Measurements from ENCODE around the gene STAG1.
"Not testable (repeated sequence)": the region's sequence is repeated elsewhere in the genome, so short reads cannot be mapped to it uniquely, and the experiment has no call there.

The STAG1 gene

DNA sequence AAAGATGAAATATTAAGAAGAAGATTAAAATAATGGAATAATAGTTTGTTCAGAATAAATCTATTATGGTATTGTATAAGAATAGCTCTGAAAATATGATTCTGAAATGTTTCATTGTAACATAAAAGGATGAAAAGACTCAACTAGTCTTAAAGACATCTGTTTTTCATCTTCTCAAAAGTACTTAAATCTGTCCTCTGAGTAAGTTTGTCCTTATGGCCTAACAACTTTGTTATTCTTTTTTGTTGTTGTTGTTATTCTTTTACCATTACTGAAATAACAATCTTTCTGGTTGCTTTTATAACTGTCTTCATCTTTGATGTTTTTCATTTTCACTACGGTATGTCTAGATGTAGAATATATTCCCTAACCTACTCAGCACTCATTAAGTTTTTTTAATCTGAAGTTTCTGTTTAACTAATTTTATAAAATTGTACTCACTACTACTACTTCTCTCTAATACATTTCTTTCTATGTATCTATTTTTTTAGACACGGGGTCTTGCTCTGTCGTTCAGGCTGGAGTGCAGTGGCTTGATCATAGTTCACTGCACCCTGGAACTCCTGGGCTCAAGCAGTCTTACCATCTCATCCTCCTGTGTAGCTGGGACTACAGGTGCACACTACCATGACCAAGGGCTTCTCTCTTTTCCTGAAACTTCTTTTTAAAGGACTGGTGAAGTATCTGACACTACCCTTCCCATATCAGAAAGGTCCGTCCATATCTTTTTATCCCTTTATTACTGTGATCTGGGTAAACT is 261.4 kb downstream of the STAG1 start:
- no peak for DNase-seq

GRCh38 chr3:136485777-136486176 is 266.4 kb downstream of the STAG1 start:
- DNase-seq, result no peak

DNA sequence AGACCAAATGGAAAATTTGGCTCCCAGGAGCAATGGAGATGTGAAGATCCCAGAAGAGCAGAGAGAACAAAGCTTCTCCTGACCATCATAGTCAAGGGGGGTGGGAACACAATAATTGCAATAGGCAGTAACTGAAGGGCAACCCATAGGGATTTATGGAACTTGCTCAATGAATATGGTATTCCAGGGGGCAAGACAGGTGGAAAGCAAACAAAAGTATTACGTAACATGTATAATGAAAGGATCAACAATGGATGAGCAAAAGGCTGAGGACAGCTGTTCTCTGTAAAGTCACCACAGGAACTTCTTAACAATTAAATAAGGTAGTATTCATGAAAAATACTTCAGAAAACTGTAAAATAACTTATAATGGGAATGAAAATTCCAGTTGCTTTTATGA is 275.9 kb downstream of the STAG1 start:
- no peak for DNase-seq

- DNase-seq, result not testable (repeated sequence)
Observed at GRCh38 chr3:136474876-136475275, 277.3 kb downstream of the STAG1 start.

GRCh38 chr3:136473716-136474326 is 278.4 kb downstream of the STAG1 start:
- no peak for DNase-seq

GRCh38 chr3:136465296-136465695 is 286.9 kb downstream of the STAG1 start:
- no peak for DNase-seq

GRCh38 chr3:136464502-136464901 is 287.7 kb downstream of the STAG1 start:
- no peak for DNase-seq

DNA sequence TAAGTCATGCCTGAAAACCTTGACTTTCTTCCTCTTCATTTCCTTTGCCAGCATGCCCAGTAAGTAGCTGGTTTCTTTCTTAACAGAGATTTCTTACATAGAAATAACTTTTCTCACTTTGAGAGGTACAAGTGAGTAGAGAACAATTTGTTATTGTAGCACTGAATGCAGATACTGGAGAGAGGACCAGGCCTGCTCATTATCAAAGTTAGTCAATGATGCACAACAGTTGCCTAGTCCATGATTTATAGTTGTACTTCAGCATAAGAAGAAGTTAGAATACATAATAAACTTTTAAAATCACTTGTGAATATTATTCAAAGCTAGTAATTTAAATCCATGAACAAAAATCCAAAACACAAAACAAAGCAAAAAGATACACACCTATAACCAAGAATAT is 289.0 kb downstream of the STAG1 start:
- no peak for DNase-seq

DNA sequence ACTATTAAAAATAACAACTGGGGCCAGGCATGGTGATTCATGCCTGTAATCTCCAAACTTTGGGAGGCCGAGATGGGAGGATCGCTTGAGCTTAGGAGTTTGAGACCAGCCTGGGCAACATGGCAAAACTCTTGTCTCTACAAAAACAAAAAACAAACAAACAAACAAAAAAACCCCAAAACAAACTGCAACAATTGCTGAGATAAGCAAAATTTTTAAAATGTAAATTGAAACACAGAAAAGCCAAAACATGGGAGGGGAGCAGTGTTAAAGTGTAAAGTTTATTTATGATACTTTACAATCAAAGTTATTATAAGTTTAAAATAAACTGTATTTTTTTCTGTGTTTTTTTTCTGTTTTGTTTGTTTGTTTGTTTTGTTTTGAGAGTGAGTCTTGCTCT is 294.4 kb downstream of the STAG1 start:
- DNase-seq, result no peak

DNA sequence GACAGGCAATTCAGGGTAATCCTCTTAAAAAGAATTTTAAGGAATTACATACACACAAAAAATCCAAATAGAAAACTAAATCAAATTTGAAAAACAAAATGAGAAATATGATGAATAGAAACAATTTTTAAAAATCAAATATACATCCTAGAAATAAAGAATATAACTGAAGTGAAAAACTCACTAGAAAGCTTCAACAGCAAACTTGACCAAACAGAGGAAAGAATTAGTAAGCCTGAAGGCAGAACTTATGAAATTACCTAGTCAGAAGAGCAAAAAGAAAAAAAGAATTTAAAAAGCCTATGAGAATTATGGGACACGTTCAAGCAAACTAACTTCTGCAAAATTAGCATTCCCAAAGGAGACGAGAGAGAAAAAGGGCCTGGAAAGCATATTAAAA is 296.0 kb downstream of the STAG1 start:
- no peak for DNase-seq

GRCh38 chr3:136444581-136444980 is 307.6 kb downstream of the STAG1 start:
- DNase-seq, result no peak

- peak; percentile 29 for DNase-seq
Observed at GRCh38 chr3:136437043-136437442, 315.1 kb downstream of the STAG1 start.

- DNase-seq, result peak; percentile 20
Observed at GRCh38 chr3:136434429-136434828, 317.7 kb downstream of the STAG1 start.

DNA sequence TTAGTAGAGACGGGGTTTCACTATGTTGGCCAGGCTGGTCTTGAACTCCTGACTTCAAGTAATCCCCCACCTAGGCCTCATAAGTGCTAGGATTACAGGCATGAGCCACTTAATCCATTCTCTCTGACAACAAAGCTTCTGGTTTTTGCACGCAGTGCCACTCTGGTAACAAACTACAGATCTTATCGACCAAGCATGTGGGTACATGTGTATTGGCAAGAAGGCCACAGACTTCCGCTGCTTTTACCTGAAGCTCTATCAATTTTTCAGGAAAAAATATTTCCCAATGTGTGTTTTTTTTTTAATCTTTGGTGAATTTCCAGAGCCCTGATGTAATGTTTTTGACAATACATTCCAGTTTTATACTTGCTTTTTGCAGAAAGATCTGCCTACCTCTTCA is 319.5 kb downstream of the STAG1 start:
- DNase-seq, result no peak

- peak; percentile 1 for DNase-seq
Observed at GRCh38 chr3:136428167-136428566, 324.0 kb downstream of the STAG1 start.

- DNase-seq, result no peak
Observed at GRCh38 chr3:136427236-136427635, 324.9 kb downstream of the STAG1 start.

DNA sequence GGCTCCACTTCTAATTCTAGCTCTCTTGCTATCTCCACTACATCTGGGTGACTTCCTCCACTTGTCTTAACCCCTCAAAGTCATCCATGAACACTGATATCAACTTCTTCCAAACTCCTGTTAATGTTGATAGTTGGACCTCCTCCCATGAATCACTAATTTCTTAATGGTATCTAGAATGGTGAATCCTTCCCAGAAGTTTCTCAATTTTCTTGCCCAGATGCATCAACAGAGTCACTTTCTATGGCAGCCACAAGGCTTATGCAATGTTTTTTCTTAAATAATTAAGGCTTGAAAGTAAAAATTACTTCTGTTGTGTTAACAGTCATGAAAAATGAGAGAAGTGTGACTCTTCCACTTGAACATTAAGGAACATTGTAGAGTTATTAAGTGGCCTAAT is 337.7 kb downstream of the STAG1 start:
- no peak for DNase-seq

- no peak for DNase-seq
Observed at GRCh38 chr3:136412307-136412706, 339.9 kb downstream of the STAG1 start.

GRCh38 chr3:136409549-136409948 is 342.6 kb downstream of the STAG1 start:
- DNase-seq, result no peak

DNA sequence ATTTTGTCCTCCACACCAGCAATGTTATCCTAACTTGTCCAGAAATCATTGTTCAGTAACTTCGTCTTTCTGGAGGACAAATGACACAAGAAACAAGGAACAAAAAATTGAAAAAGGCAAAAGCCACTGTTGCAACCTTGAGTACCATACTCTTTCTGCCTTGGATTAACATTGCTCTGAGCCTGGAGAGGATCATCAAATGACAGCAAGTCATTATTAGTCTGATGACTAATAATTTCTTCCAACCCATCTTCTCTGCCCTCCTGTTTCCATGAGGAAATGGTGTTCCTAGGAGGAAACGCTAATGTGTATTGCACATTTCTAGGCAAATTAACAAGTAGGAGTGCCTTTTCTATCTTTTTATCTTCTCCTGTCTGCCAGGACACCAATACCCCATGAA is 348.1 kb downstream of the STAG1 start:
- DNase-seq, result no peak

- no peak for DNase-seq
Observed at GRCh38 chr3:136396916-136397315, 355.3 kb downstream of the STAG1 start.

DNA sequence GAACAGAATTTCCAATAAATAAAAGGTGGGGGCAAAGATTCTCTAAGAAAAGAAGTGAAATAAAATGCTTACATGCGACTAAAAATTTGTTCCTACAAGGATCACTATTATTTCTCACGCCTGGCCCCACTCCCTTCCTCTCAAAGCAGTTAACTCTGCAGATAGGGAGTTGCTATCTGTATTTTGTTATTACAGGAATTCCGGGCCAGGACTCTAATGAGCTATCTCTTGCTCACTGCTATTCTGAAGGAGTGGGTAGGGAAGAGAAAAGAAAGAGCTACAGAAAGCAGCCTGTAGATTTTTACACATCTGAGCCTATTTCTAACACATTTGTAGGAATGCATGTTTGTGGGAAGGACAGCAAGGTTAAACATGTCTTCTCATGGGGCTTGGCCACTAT is 361.6 kb downstream of the STAG1 start:
- DNase-seq, result no peak

GRCh38 chr3:136387031-136387430 is 365.1 kb downstream of the STAG1 start:
- no peak for DNase-seq

- no peak for DNase-seq
Observed at GRCh38 chr3:136385457-136385856, 366.7 kb downstream of the STAG1 start.

DNA sequence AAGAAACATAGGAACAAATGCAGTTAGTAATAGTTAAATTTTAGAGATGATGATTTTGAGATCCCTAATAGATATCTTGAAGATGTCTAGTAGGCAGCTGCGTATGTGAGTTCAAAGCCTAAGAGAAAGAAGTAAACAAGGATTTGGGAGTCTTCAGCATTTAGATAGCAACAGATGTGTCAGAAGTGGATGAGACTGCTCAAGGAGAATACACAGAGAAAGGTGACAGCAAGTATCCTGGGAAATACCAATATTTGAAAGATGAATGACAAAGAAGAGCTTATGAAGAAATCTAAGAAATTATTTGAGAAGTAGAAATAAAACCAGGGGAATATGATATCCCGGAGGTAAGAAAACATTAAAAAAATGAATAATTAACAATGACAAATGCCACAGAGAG is 371.1 kb downstream of the STAG1 start:
- DNase-seq, result no peak

Measured in OCI-M1 (cell line).